PC-9 (cell line): Measurements from ENCODE around the gene GSTO1. TPM values are rescaled to one million over a fixed set of nuclear protein-coding genes. Genes with fewer than 3 reads are reported as not detected.

Experiments used
- BruUV-seq: library from RNA; stranded (reverse); fragments of 400-500 nt; replicated peaks from 2 replicates; lab custom pipeline; 2021; lab: Mats Ljungman, UMichigan
- CTCF ChIA-PET: fragments of 300-600 bp; sonication (Branson Sonifier 250); formaldehyde crosslinking; loops from one replicate; lab custom pipeline; 2022; ENCODE audit warnings: antibody characterized with exemption; lab: Charles Lee
- POLR2A ChIA-PET: fragments of 300-600 bp; sonication (Branson Sonifier 250); formaldehyde crosslinking; loops from one replicate; lab custom pipeline; 2022; ENCODE audit warnings: antibody characterized with exemption; ENCODE audit not compliant: unreplicated experiment; lab: Charles Lee
- DNase-seq, 2 experiments: peaks; one replicate each; pipeline versions ENCODE4 v3.0.0 to v3.0.0-alpha.2; 2015 to 2022; ENCODE audit warnings: mixed read lengths in 1 of 2
- H2AFZ ChIP-seq: fragments of 200-600 bp; sonication (generic); 2 replicates; pipeline ENCODE4 v1.8.1; 2017; ENCODE audit warnings: antibody characterized with exemption
- H3F3A ChIP-seq: fragments of 200-600 bp; sonication (generic); 2 replicates; pipeline ENCODE4 v1.8.1; 2017; ENCODE audit warnings: antibody characterized with exemption, mild to moderate bottlenecking, low read depth; ENCODE audit not compliant: insufficient read depth
- H3K27ac ChIP-seq: fragments of 200-600 bp; sonication (generic); 2 replicates; pipeline ENCODE4 v1.6.1; 2016; ENCODE audit warnings: mixed run types
- H3K27me3 ChIP-seq: fragments of 200-600 bp; sonication (generic); 2 replicates; pipeline ENCODE4 v1.6.1; 2016; ENCODE audit warnings: low read depth, mixed run types; ENCODE audit not compliant: insufficient read depth
- H3K36me3 ChIP-seq: fragments of 200-600 bp; sonication (generic); 2 replicates; pipeline ENCODE4 v1.6.1; 2016; ENCODE audit warnings: low read depth, mixed run types
- H3K4me1 ChIP-seq: fragments of 200-600 bp; sonication (generic); replicated peaks from 2 replicates; pipeline ENCODE4 v1.6.1; 2016; ENCODE audit warnings: mixed run types; ENCODE audit not compliant: insufficient read depth
- H3K4me2 ChIP-seq: fragments of 200-600 bp; sonication (generic); 2 replicates; pipeline ENCODE4 v1.6.1; 2017; ENCODE audit warnings: mixed run types
- H3K4me3 ChIP-seq: fragments of 200-600 bp; sonication (generic); 2 replicates; pipeline ENCODE4 v1.6.1; 2016; ENCODE audit warnings: mixed run types
- H3K79me2 ChIP-seq: fragments of 200-600 bp; sonication (generic); 2 replicates; pipeline ENCODE4 v1.6.1; 2017; ENCODE audit warnings: low read depth, mixed run types
- H3K9me2 ChIP-seq: fragments of 200-600 bp; sonication (generic); 2 replicates; pipeline ENCODE4 v1.8.1; 2017; ENCODE audit warnings: mild to moderate bottlenecking; ENCODE audit not compliant: insufficient read depth
- H3K9me3 ChIP-seq: fragments of 200-600 bp; sonication (generic); 2 replicates; pipeline ENCODE4 v1.8.1; 2016; ENCODE audit warnings: low read depth; ENCODE audit not compliant: insufficient read depth
- H4K20me1 ChIP-seq: fragments of 200-600 bp; sonication (generic); 2 replicates; pipeline ENCODE4 v1.8.1; 2017; ENCODE audit not compliant: insufficient read depth
- CTCF ChIP-seq: fragments of 200-600 bp; sonication (generic); conservative IDR thresholded peaks from 2 replicates; pipeline ENCODE4 v1.6.1; 2017; ENCODE audit warnings: mixed run types, antibody characterized with exemption, mild to moderate bottlenecking, moderate library complexity
- EZH2 ChIP-seq: fragments of 200-600 bp; sonication (generic); IDR thresholded peaks from 2 replicates; pipeline ENCODE4 v1.8.0; 2017; ENCODE audit warnings: antibody characterized with exemption, low read depth
- intact Hi-C: fragments of 100-400 bp; cut with micrococcal nuclease; formaldehyde crosslinking; loops from one replicate; pipeline ENCODE4 v1.10.0; 2022; ENCODE audit not compliant: unreplicated experiment
- total RNA-seq: library from RNA; stranded (reverse); gene quantifications from 2 replicates; pipeline ENCODE4 v1.2.3, GENCODE V29; 2021

The GSTO1 gene
- total RNA-seq, 1 experiment from 2014 or later: 77.3 TPM

- peak overlapping the region; percentile 43; the same call in 1 of the 2 replicates for H3K27ac ChIP-seq
Measured at GRCh38 chr10:104304927-104305326, 50.2 kb downstream of the GSTO1 start.

DNA sequence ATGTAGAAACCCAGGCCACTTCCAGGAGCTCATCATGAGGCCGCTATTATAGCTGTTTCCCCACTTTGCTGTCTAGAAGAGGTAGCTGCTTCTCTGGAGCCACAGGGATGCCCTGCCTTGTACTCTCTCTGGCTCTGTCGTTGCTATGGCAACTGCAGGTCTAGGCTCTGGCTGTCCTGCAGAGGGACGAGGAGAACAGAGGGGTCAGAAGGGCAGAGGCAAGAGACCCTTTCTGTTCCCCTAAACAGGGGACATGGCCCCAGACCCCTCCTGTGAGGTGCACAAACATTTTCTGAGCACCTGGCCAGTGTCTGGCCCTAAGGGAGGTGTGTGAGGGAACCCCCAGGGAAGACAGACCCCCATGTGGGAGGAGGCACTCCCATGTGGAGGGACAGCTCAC is 52.2 kb downstream of the GSTO1 start:
- no peak overlapping the region for H3K4me3 ChIP-seq
- peaks cover 15% of the 10 kb centered on the region for H3K4me1 ChIP-seq
- H3F3A ChIP-seq: 0 out of 2 replicates have a peak, but pooled peaks cover 4% of the 10 kb centered on the region
- POLR2A ChIA-PET: no interaction called here
- H2AFZ ChIP-seq: no peak overlapping the region
- TF ChIP-seq EZH2 (no peak), CTCF (no peak)
- H3K4me2 ChIP-seq: no peak overlapping the region
- DNase-seq: no peak
- no TSS peak for BruUV-seq
- no peaks in the 10 kb centered on the region; the same call in 1 of the 2 replicates for H3K9me3 ChIP-seq
- intact Hi-C loops: no loop called here
- CTCF ChIA-PET: interaction anchor here (0.6 kb wide), 1 partner anchor 27 kb away, joined by 4 read pairs; no protein-coding TSS in a partner anchor
- H3K27me3 ChIP-seq: no peaks in the 10 kb centered on the region
- H3K79me2 ChIP-seq: no peaks in the 10 kb centered on the region
- no peaks in the 10 kb centered on the region for H3K9me2 ChIP-seq
- no peaks in the 10 kb centered on the region for H4K20me1 ChIP-seq
- no peak overlapping the region for H3K27ac ChIP-seq
- H3K36me3 ChIP-seq: no peaks in the 10 kb centered on the region

More at GRCh38 chr10:104304927-104305326, 50.2 kb downstream of the GSTO1 start:
- TF ChIP-seq CTCF (no peak), EZH2 (no peak)
- CTCF ChIA-PET: interaction anchor here (0.6 kb wide), 1 partner anchor 10 kb away, joined by 6 read pairs; no protein-coding TSS in a partner anchor
- Histone ChIP-seq H3K4me2 (peak overlapping the region; percentile 63), H3K9me2 (no peaks in the 10 kb centered on the region), H3K9me3 (no peaks in the 10 kb centered on the region; the same call in 1 of the 2 replicates), H4K20me1 (no peaks in the 10 kb centered on the region), H3K79me2 (no peaks in the 10 kb centered on the region), H3K4me1 (peaks cover 15% of the 10 kb centered on the region), H2AFZ (no peak overlapping the region), H3F3A (0 out of 2 replicates have a peak, but pooled peaks cover 4% of the 10 kb centered on the region), H3K4me3 (no peak overlapping the region), H3K36me3 (no peaks in the 10 kb centered on the region), H3K27me3 (no peaks in the 10 kb centered on the region)
- no TSS peak for BruUV-seq
- DNase-seq: peak in 1 of 2 experiments; percentile 55
- POLR2A ChIA-PET: interaction anchor here (0.5 kb wide), 1 partner anchor 30 kb away, joined by 3 read pairs; no protein-coding TSS in a partner anchor
- intact Hi-C loops: loop anchor here (1.0 kb wide), 1 partner anchor 45 kb away; no protein-coding TSS in a partner anchor

- Histone ChIP-seq H3K27me3 (no peaks in the 10 kb centered on the region), H3K27ac (no peak overlapping the region), H3K4me2 (no peak overlapping the region), H3F3A (0 out of 2 replicates have a peak, but pooled peaks cover 4% of the 10 kb centered on the region), H2AFZ (no peak overlapping the region), H3K4me1 (peaks cover 15% of the 10 kb centered on the region), H3K4me3 (no peak overlapping the region), H3K9me3 (no peaks in the 10 kb centered on the region; the same call in 1 of the 2 replicates), H3K36me3 (no peaks in the 10 kb centered on the region), H4K20me1 (no peaks in the 10 kb centered on the region), H3K9me2 (no peaks in the 10 kb centered on the region), H3K79me2 (no peaks in the 10 kb centered on the region)
- intact Hi-C loops: no loop called here
- ChIA-PET CTCF (no interaction called here), POLR2A (interaction anchor here (0.6 kb wide), 1 partner anchor 40 kb away, joined by 3 read pairs; no protein-coding TSS in a partner anchor)
- no peak for TF ChIP-seq CTCF
- no peak for TF ChIP-seq EZH2
- no TSS peak for BruUV-seq
- no peak for DNase-seq
Measured at GRCh38 chr10:104307576-104308438, 53.1 kb downstream of the GSTO1 start.
